ENCODE results near the gene TPP1.

The TPP1 gene

DNA sequence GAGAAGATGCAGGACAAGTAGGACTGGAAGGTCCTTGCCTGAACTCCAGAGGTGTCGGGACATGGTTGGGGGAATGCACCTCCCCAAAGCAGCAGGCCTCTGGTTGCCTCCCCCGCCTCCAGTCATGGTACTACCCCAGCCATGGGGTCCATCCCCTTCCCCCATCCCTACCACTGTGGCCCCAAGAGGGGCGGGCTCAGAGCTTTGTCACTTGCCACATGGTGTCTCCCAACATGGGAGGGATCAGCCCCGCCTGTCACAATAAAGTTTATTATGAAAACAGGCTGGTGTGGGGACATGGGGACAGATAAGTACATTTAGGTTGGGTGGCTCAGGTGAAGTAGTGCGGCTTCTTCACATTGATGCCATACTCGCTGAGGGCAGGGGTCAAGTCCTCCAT, 8.6 kb downstream of the TPP1 start:
- peak; percentile 30 for DNase-seq

DNA sequence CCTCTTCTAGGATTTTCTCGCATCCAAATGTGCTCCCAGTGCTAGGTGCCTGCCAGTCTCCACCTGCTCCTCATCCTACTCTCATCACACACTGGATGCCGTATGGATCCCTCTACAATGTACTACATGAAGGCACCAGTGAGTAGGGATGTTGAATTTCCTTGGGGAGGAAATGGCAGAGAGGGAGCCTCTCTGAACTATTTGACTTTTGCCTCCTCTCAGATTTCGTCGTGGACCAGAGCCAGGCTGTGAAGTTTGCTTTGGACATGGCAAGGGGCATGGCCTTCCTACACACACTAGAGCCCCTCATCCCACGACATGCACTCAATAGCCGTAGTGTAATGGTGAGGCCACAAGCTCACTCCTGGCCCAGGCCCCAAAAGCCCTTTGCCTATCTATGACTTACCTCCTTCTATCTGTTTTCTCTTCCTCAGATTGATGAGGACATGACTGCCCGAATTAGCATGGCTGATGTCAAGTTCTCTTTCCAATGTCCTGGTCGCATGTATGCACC, 9.7 kb downstream of the TPP1 start:
- DNase-seq = peak; percentile 22

DNA sequence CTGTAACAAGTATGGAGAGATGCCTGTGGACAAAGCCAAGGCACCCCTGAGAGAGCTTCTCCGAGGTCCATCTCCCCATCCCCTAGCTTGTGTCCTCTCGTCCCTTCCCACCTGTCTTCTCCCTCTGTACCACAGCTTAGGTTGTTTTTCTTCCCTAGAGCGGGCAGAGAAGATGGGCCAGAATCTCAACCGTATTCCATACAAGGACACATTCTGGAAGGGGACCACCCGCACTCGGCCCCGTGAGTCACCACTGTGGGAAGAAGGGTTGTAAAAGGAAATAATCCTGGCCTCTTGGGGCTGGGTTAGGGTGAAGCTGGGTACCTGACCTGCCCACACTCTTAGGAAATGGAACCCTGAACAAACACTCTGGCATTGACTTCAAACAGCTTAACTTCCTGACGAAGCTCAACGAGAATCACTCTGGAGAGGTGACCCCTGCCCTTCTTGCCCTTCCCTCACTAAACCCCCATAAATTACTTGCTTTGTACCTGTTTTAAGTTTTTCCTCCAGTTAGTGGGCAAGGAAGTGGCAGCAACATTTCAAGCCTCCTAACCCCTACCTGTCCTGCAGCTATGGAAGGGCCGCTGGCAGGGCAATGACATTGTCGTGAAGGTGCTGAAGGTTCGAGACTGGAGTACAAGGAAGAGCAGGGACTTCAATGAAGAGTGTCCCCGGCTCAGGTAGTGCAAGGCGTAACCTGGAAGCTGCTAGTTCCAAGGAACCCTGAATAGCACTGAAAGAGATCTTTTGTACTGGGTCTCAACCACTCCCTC, 10.3 kb downstream of the TPP1 start:
- DNase-seq = peak; percentile 30

DNA sequence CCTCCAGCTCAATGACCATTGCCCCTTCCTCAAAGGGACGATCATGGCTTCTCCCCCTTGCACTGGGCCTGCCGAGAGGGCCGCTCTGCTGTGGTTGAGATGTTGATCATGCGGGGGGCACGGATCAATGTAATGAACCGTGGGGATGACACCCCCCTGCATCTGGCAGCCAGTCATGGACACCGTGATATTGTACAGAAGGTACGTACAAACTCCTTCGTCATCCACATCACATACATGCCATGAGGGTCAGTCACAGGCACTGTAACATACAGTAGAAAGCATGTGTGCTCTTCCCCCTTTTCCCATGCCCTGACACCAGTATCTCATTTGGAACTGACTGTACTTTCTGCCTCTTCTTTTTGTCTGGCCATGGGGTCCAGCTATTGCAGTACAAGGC, 11.2 kb downstream of the TPP1 start:
- no peak for DNase-seq

DNA sequence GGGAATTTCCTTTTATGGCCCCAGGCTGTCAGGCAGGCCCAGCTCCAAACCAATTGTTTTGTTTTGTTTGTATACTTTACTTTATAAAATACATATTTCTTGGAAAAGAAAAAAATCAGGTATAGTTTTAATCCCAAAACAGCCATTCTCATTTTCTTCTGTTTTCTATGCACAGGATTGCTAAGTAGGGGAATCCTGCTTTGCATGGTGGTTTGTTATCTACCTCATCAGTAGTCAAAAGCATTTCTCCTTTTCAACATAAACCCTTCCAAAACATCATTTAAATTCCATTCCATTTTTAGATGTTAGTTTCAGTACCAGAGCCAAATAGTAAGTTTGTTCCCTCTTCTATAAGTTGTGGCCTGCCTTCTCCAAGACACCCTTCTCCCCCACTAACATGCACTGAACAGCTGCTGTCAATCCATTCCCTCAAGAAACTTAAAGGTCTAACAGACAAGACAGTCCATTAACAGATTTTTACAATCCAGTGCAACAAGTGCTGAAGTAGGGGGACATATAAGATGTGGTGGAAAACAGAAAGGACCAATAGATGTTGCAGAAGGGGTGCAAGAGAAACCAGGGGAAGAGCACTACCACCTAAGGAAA, 11.9 kb downstream of the TPP1 start:
- DNase-seq = no peak

DNA sequence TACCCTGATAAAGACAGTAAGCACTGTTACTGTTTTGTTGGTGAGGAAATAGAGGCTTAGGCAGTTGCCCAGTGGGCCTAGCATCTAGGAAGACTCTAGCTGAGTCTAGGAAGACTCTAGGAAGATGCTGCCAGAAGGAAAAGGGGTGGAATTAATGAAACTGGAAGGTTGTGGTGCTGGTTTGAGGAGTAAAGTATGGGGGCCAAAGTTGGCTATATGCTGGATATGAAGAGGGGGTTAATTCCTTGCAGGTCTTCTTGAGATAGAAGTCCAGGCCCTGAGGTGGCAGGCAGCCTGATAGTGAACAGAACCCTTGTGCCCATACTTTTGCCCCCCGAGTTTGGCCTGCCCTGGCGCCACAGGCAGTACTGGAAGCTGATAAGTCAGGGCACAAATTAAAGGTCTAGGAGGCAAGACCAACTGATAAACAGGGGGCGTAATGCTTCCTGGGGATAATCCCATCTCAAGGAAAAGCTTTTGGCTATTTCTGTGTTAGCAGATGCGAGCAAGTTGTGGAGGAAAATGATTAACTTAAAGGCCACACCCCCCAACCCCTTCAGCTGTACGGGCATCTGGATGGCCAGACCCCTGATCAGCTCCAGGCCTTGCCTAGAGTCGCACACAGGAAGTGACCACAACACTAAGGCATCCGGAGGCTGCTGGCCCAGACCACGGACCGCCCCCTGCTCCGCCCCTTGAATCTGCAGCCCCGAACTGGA, 12.6 kb downstream of the TPP1 start:
- DNase-seq = peak; percentile 95

DNA sequence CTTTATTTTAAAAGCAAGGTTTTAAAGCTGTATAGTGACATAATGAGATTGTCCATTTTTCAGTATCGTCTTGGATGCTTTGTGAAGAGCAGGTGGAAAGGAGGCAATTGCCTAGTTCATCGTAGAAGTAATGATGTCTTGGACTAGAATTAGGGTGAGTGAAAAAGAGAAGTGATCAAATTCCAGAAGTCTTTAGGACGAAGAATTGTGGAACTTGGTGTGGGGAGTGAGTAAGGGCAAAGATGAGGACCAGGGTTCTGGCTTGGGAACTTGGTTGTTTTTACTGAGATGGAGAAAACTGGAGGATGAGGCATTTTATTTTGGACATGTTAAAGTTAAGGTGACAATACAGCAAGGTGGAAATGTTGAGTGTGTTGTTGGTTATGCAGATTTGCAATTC, 14.4 kb downstream of the TPP1 start:
- no peak for DNase-seq

DNA sequence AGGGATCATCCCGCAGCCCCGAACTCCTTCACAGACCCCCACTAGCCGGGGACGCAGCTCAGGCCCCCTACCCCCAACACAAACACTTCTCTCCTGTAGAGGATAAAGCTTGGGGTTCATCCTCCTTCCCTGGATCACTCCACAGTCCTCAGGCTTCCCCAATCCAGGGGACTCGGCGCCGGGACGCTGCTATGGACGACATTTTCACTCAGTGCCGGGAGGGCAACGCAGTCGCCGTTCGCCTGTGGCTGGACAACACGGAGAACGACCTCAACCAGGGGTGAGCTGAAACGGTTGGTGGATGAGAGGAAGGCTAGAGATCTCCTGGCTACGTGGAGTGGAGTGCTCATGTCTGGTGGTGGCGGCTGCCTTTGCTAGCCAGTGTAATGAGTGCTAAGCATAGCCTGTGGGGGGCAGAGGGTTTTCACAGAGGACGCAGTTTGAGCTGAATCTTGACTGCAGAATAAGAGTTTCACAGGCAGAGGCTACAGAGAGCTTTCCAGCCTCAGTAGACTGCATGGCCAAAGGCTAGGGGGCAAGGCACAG, 15.1 kb downstream of the TPP1 start:
- peak; percentile 71 for DNase-seq

DNA sequence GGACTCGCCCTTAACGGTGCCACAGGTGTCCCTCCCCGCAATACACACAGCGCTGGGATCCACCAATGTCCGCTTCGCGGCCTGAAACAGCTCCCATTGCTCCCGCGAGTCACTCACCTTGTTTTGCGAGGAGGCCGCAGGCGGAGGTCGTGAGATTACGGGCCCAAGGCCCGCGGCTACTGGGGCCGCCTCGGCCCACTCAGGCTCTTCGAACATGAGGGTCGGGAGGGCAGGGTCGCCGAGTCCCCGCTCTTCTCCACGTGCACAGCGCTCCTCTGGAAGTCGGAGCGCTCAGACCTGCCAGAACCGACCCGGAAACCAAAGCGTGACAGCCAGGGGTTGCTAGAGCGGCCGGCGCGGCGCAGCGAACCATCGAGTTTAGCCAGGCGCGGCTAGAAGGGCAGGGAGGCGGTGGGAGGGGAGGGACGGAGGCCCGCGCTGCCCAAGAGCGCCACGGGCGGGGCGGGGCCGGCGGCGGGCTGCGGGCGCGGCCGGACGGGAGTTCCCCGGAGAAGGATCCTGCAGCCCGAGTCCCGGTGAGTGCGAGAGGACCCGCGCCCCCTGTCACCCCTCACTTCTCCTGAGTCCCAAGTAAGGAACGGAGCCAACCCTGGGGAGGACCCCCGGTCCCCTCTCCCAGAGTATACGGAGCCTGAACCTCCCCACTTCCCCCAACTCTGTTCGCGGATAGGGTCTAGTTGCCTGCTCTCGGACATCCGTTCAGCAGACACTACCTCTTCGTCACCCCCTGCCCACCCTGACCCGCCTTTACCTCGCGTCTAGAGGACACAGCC, 15.7 kb downstream of the TPP1 start, which contains the start of the genes ILK and RRP8:
ILK (plus strand) TSS at position 488 of the 794 bp plus-strand sequence. CDS start 498 bp downstream, outside the sequence.
RRP8 (minus strand) TSS at position 330 of the 794 bp plus-strand sequence; CDS start at position 216, 114 bp downstream.
- peak; percentile 93 for DNase-seq

DNA sequence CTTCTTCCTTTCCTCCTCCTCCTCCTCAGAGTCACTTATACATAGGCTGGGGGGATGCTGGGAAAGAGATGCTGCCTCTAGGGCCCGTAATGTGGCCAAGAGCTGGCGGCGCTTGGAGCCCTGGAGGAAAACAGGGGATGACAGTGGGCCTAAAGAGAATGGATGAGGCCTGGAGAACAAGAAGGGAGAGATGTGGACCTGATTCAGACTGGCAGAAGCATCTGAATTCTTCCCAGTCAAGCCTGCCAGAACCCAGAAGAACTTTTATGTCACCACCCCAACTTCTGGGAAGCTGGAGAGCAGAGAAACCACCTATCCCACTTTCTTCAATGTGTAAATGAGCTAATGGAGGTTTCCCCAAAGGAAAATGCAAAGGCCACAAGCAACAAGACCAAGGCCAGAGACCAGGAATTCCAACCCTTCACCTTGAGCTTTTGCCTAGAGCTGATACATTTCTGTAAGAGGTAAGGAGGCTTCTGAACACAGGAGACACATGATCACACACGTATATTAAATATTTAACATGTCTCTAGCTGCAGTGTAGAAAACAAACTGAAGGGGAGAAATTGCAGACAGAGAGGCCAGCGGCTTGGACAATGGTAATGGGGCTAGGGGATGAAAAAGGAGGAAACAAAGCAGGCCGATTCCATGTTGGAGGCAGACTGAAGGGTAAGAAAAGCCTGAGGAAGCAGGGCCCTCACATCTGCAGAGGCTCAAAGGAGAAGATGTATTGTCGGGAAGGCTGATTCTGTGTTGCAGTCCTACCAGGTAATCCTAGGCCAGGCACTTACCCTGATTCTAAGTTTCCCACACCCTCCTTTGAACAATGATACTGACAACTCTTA, 16.9 kb downstream of the TPP1 start:
- DNase-seq = peak; percentile 13

DNA sequence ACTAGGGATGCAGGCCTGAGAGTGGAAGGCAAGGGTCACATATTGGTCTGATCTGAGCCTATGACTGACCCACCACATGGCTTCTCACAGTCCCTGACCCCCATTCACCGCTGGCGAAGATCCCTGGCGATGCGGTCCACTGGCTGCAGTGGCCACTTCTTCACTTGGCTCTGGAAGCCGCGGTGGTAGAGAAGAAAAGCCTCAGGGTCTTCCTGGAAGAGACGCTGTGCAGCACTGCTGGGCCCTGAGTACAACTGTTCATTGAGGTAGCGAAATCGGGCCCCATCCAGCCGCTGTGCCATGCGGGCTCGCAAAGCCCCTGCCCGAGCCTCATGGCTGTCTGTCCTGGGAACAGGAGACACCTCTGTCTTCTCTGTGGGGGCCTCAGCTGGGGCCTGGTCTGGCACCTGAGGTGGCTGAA, 18.2 kb downstream of the TPP1 start:
- DNase-seq = no peak

DNA sequence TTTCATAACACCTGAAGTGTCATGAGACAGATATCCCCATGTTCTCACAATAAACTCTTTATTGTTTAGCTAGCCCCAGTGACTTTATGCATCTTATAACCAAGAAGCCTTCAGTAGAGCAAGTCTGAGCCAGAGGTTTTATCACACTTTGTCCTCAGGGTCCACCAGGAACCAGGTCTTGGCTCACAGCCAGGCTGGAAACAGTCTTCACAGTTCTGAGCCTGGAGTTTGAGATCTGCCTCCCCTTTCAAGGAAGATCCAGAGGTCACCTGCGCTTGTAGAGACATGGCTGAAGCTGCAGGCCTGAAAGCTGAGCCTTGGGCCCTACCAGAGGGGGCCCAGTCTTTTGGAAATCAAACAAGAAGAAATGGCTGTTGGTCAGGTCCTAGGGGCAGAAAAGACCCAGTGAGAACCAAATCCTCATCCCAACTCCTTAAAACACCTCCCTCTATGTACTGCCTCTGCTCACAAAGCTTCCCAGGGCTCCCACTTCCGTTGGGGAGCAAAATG, 19.3 kb downstream of the TPP1 start:
- no peak for DNase-seq

DNA sequence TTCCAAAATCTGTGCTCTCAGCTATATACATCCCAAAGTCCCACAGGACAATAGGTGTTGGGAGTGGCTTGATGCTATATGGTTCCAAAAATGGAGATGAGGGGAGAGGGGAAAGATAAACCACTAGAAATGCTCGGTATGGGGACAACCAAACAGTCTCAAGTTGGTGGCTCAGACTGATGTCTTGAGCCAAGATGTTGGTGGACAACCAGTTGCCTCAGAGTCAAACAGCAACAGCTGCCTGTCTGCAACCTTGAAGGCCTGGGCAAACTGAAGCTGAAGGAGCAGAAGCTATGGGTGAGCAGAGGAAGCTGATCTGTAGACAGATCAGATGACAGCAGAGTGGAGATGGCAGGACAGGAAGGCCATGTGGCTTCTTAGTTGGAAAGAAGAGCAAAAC, 19.8 kb downstream of the TPP1 start:
- no peak for DNase-seq

DNA sequence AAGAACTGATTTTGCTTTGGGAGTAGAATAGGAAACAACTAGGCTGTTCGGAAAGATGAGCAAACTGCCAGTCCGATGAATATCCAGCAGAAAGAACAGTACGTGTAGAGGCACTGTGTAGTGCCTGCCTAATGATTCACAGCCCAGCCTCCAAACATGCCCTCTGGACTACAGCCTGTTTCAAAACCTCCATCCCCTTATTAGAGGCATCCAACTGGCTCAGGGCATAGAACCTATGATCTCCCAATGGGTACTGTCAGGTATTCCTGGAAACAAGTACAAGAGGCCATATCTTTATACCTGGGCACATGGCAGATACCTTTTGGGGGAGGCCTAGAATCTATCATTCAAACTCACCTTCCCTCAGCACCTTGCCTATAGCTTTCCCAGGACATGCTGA, 20.7 kb downstream of the TPP1 start:
- DNase-seq = no peak

DNA sequence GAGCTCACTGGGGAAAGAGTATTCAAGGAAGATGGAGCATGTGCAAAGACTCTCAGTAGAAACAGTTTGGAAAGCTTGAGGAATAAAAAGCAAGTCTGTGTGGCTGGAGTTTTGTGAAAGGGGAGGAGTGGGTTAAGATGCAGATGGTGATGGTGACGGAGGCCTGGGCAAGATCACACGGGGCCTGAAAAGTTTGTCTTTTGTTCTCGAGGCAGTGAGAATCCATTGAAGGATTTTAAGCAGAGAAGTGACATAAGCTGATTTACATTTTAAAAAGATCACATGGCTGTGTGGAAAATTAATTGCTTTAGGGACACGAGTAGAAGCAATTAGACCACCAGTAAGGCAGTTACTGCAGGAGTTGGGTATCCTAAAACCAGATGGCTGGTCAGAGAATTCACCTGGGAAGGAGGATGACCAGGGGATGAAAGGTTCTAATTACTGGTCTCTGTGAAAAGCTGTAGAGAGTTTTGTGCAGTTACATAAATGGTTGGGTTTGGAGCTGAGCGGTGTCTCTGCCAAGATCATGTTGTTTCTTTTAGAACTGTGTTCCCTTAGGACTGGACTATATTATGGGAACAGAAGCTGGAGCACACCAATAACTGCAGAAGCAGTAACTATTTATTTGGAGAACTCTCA, 22.9 kb downstream of the TPP1 start:
- no peak for DNase-seq

DNA sequence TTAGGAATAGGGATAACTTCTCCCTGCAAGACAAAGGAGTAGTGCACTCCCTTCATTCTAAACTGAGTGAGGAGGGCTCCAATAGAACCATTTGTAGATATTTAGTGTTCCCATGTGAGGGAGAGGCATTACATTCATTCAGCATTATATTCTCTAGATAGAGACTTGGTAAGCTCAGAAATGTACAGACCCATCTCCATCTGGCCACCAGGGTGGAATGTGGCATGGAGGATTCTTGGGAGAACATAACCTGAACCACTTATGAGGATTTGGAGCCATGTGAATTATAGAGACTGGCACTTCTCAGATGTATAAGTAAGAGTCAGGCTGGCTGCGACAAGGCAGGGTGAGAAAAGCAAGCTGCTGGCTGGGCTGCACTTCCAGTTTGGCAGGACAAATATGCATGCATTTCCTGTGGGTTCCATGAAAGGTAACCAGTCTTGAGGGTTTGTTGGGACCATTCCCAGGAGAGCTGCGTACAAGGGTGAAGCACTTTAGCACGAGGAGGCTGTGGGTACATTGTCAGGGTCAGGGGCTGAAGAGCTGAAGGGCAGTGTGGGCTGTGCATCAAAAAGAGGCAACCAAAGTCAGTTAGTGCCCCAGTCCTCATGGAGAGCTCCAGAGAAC, 25.0 kb downstream of the TPP1 start:
- no peak for DNase-seq

DNA sequence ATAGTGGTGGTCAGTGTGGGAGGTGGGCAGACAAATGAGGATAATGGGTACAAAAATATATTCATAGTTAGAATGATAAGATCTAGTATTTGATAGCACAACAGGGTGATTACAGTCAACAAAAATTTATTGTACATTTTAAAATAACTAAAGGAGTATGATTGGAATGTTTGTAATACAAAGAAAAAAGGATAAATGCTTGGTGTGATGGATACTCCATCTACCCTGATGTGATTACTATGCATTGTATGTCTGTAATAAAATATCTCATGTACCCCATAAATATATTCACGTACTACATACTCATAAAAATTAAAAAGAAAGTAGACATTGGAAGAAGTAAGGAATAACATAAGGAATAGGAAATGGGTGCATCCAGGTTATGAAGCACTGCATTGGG, 31.2 kb downstream of the TPP1 start:
- DNase-seq = no peak

DNA sequence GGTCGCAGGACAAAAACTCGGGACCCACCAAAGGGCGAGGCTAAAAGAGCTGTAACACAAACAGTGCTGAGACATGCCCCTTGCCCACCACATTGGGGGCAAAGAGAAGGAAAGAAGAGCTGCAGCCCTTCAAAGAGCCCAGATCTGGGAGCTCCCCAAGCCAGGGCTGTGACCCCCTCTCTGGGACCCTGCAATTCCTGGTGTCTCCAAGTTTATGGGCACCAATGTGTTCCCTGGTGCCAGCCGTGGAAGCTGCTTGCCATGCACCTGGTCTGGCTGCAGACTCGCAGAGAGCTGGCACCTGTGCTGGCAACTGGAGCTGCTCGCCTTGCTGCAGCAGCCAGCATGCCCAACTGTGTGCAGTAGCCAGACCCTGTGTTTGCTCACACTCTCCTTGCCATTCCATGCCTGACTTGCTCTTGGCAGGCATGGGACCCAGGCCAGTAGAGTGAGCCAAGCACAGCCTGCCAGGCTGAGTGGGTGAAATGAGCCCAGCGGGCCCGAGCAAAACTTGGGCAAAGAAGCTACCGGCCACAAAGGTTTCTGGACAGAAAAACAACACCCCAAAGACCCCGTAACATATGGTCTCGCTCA, 31.8 kb downstream of the TPP1 start:
- DNase-seq = no peak

DNA sequence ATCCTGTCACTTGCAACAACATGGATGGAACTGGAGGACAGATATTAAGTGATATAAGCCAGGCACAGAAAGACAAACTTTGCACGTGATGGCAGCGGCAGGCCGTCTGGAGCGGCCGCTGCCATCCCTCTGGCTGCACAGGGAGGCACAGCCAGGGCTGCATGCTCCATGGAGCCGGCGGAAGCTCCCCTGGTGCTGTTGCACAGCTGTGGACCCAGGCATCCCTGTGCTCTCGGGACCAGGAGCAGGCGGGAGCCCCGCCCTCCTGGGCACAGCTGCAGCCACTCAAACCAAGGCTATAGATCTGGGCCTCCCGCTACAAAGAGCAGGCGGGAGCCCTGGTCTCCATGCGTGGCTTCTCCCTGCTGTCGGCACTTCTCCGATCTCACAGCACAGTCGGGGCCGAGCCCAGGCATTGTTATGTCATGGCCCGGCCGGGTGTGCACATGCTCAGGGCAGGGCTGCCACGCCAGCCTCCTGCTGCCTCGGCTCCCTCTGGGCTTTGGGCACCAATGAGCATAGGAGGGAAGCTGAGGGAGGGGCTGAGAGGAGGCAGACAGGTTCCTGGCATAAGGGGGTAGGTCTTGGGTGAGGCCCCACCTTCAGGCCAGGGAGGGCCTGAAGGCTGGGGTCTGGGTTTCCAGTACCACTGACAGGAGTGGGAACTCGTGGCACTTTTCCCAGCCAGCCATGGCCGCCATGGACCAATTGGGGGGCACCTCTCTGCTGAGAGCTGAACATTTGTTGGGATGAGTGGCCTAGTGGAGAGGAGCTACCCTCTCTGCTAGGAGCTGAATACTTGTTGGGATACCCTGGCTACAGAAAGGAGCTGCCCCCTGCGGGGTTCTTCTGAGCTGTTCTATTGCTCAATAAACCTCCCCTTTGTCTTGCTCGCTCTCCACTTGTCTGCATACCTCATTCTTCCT, 32.5 kb downstream of the TPP1 start:
- DNase-seq = no peak
